NT2/D1 (cell line): ENCODE results near the gene CCDC71.

Experiments used
- SUZ12 ChIP-seq: IDR thresholded peaks from 2 replicates; pipeline ENCODE4 v1.6.1; 2011; ENCODE audit not compliant: insufficient read length, insufficient read depth; ENCODE audit errors: extremely low read depth
- YY1 ChIP-seq: IDR thresholded peaks from 2 replicates; pipeline ENCODE4 v1.6.1; 2011; ENCODE audit not compliant: insufficient read length, insufficient read depth
- ZNF274 ChIP-seq: IDR thresholded peaks from 2 replicates; pipeline ENCODE4 v1.6.1; 2011; ENCODE audit warnings: mild to moderate bottlenecking, low read depth, low read length

DNA sequence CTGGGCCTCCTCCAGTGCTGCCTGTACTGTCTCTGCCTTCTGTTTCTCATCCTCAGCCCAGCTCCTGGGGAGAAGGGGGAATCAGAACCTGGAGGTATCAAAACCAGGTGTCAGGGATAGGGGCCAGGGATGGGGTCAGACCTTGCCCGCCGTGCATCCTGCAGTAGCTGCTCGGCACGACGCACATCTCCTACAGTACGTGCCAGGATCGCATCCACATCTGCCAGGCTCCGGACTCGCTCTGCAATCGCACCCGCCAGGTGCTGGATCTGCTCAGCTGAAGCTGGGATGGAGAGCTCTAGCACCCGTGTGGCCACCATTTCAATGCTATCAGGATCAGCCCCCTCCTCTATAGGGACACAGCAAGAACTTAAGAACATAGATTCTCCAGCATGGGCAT, 44.1 kb downstream of the CCDC71 start:
- TF ChIP-seq YY1, result no peak
- no peak for TF ChIP-seq SUZ12
- no peak for TF ChIP-seq ZNF274
